Measurements from ENCODE around the gene ARHGAP45.

The ARHGAP45 gene

DNA sequence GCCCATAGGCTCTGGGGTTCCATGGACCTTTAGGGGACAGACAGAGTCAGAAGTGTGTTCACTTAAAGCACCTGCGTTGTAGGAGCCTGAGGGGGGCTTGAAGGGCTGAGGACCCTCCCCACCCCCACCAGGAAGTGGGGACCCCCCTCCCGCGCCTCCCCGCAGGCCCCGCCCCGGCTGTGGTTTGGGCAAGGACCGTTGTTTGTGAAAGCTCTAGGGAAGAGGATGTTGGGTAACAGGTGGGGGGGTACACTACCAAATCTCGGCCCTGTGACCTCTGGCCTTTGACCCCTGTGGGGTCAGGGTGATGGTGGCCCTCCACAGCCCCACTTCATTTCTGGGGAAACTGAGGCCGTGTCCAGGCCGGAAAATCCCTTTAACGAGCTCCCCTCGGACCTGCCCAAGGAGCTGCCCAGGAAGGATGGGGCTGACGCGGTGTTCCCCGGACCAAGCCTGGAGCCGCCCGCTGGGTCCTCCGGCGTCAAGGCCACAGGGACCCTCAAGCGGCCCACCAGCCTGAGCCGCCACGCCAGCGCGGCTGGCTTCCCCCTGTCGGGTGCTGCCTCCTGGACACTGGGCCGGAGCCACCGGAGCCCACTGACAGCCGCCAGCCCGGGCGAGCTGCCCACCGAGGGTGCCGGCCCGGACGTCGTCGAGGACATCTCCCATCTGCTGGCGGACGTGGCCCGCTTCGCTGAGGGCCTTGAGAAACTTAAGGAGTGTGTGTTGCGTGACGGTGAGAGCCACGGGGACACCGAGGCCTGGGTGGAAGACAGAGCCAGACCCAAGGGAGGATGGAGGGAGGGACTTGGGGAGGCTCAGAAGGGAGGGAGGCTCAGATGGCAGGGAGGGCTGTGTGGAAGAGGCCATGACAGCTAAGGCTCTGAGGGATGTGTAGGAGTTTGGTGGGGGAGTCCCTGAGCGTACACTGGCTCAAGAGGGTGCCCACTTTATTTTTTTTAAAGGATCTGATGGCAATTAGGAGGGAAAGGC is 1.3 kb downstream of the ARHGAP45 start:
- in situ Hi-C loops (cut with HindIII; ENCODE audit: low sequenced_read_pairs): no loop called here

DNA sequence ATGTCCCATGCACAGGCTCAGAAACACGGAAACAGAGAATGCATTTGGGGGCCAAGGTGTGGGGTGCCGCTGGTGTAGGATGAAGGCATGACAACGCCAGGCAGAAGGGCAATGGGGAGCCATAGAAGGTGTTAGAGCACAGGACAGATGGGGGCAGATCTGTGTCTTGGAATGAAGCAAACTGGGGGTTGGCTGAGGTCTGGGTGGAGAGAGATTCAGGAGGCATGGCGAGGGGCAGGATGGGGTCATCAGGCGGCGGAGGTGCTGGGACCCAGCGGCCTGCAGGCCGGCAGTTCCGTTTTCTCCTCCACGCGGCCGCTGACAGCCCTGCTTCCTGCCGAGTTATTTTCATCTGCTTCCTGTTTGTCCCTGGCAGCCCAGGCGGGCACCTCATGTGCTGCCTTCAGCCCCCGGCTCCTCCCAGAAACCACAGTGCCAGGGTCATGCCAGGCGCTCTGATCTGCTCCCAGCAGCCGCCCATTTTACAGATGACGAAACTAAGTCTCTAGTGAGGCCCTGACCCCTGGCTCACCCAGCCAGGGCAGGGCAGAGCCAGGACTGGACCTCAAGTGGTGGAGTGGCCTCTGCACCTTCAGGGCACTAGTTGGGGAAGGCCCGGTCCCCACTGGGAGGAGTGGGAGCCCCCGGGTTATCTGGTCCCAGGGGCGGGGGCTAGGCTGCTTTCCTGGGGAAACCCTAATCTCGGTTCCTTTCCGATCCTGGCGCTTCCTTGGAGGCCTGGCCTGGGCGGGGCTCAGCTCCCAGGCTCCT is 2.2 kb downstream of the ARHGAP45 start:
- in situ Hi-C loops (cut with HindIII; ENCODE audit: low sequenced_read_pairs): no loop called here

DNA sequence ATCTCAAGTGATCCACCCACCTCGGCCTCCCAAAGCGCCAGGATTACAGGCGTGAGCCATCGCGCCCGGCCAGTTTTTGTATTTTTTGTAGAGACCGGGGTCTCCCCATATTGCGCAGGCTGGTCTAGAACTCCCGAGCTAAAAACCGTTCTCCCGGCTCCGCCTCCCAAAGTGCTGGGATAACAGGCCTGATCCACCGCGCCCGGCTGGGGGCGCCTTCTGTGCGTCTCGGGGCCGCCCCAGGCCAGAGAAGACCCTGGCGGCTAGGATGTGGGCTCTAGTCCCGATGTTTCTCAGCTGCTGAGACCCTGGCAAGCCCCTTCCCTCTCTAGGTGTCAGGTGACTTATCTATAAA is 3.6 kb downstream of the ARHGAP45 start:
- in situ Hi-C loops (cut with HindIII; ENCODE audit: low sequenced_read_pairs): no loop called here

DNA sequence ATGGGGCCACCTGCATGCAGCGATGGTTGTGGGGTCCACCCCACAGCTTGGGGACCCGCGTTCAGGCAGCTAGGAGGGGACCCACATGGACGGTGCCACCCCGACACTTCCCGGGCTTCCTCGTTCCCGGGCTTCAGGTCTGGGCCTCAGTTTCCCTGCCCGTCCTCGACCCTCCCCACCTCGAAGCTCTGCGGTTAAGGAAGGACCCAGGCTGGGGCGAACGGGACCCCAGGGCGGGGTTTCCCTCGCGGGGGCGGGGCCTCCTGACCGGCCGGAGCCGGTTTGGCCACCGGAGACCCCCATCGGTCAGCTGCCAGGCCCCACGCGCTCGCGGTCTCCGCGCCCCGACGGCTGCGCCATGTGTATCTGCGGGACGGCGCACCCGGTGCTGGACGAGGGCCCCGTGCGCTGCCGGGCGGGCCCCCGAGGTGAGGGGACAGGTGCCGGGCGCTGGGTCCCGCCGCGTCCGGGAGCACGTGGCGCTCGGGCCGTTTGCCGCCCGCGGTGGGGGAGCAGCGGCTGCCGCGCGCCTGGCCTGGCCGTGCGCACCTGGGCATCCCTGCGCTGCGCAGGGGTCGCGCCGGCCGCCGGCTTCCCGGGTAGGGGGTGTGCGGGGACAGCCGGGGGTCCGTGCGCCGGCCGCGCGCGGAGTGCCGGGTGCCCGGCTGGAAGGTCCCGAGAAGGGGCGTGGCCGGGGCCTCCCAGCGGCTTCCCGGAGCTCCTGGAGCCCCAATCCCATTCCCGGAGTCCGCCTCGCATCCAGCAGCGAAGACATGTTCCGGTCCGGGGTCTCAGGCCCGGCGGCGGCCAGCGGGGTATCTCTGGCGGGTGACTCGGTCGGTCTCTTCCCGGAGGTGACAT is 4.2 kb downstream of the ARHGAP45 start:
- in situ Hi-C loops (cut with HindIII; ENCODE audit: low sequenced_read_pairs): no loop called here

DNA sequence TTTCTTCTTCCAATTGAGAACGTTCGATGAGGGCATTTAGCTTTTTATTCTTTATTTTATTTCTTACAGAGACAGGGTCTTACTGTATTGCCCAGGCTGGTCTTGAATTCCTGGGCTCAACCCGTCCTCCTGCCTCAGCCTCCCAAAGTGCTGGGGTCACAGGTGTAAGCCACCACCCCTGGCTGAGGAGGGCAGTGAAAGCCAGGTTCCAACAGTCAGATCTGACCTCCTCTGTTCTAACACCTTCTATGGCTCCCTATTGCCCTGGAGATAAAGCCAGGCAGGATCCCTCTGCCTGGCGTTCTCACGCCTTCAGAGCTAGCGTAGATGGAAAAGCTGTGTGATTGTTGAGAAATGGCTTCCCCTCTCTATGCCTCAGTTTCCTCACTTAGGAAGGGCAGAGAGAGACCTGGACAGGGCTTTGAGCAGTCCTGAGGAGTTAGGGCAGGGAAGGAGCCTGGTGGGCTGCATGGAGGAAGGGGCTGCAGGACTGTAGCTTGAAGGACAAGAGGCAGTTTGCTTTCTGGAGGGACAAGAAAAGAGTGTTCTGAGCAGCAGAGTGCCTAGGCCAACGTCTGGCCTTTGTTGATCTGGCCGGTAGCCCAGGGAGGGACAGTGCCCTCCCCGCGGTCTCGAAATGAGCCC is 5.5 kb downstream of the ARHGAP45 start:
- in situ Hi-C loops (cut with HindIII; ENCODE audit: low sequenced_read_pairs): no loop called here

DNA sequence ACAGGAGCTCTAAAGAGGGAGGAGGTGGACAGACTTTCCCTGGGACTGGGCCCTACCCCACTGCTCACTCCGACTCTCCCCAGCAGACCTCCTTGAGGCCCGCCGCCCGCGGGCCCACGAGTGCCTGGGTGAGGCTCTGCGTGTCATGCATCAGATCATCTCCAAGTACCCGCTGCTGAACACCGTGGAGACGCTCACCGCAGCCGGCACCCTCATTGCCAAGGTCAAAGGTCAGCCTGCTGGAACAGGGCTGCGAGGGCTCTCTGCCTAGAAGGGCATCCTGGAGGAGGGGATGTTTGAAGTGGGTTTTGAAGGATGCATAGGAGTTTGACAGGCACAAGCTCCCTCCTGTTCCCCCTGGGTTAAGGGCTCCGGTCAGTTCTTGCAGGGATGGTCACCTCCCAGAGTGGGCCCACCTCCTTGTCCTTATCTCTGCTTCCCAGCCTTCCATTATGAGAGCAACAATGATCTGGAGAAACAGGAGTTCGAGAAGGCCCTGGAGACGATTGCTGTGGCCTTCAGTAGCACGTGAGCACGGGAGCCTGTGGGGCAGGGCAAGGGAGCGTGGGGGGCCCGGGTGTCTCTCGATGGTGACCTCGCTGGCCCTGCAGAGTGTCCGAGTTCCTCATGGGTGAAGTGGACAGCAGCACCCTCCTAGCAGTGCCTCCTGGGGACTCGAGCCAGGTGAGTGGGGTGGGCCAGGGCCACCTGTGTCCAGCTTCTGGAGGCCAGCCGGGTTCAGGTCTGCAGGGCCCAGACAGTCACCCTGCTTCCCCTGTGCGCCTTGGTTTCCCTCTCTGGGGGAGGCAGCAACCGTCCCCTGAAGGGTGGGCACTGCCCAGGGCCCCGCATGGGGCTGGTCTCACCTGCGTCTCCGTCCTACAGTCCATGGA is 6.3 kb downstream of the ARHGAP45 start:
- in situ Hi-C loops (cut with HindIII; ENCODE audit: low sequenced_read_pairs): no loop called here

DNA sequence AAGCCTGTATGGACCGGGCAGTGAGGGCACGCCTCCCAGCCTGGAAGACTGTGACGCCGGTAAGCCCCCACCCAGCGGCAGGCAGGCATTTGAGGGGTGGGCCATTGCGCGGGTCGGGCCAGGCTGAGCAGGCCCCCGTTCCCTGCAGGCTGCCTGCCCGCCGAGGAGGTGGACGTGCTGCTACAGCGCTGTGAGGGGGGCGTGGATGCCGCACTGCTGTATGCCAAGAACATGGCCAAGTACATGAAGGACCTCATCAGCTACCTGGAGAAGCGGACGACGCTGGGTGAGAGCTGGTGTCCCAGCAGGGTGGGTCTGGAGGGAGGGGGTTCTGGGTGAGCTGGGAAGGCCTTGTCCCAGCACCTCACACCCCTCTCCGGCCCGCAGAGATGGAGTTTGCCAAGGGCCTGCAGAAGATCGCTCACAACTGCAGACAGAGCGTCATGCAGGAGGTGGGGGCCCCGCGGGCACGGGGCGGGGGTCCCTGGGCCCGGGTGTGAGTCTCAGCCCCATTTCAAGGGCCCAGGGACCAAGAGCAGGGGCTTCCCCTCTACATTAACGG is 7.1 kb downstream of the ARHGAP45 start:
- in situ Hi-C loops (cut with HindIII; ENCODE audit: low sequenced_read_pairs): no loop called here

DNA sequence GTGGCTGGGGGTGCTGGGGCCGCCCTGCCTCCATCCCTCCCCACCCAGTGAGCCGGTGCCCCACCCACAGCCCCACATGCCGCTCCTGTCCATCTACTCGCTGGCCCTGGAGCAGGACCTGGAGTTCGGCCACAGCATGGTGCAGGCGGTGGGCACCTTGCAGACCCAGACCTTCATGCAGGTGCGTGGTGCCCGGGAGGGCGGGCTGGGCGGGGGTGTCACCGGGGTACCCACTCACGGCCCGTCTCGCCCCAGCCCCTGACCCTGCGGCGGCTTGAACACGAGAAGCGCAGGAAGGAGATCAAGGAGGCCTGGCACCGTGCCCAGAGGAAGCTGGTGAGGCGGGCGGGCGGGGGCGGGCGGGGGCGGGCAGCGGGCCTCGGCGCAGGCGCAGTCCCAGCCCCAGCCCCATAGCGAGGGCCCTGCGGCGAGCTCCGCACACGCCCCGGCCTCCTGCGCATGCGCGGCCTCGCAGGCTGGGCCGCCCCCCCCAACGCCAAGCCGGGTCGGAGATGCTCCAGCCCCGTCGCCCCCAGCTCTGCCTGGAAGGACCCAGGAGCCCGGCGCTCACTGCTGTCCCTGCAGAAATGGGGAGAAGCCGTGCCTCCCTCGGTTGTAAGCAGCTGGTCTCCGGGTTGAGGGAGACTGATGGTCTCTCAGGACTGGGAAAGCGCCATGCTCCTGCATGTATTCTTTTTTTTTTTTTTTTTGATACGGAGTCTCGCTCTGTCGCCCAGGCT is 7.7 kb downstream of the ARHGAP45 start:
- in situ Hi-C loops (cut with HindIII; ENCODE audit: low sequenced_read_pairs): no loop called here

DNA sequence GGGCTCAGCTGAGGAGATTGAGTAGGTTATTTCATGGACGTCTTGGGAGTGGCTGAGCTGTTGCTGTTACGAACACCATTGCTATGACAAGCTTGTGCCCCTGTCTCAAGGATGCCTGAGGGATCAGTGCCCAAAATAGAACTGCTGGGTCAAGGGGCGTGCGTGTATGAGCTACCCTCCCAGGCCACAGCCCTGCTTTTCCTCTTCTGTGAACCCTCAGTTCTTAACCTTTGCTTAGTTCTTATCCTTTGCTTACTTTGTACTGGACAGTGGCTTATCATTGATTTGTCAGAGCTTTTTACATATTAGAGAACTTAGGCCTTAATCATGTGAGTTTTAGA is 9.0 kb downstream of the ARHGAP45 start:
- in situ Hi-C loops (cut with HindIII; ENCODE audit: low sequenced_read_pairs): no loop called here

DNA sequence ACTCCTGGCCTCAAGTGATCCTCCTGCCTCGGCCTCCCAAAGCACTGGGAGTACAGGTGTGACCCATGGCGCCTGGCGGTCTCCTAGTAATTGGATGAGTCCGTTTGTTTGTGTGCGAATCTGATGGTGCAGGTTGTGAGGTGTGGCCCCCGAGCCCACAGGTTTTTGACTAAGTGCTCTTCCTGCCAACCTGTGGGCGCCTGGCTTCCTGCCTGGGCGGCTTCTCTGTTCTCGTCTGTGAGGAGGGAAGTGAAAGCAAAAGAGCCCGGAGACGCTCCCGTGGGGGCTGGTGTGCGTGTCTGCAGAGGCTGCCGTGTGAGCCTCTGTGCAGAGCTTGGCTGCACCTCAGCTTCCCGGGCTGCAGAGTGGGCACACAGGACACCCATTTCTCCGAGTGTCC is 10.0 kb downstream of the ARHGAP45 start:
- in situ Hi-C loops (cut with HindIII; ENCODE audit: low sequenced_read_pairs): no loop called here

DNA sequence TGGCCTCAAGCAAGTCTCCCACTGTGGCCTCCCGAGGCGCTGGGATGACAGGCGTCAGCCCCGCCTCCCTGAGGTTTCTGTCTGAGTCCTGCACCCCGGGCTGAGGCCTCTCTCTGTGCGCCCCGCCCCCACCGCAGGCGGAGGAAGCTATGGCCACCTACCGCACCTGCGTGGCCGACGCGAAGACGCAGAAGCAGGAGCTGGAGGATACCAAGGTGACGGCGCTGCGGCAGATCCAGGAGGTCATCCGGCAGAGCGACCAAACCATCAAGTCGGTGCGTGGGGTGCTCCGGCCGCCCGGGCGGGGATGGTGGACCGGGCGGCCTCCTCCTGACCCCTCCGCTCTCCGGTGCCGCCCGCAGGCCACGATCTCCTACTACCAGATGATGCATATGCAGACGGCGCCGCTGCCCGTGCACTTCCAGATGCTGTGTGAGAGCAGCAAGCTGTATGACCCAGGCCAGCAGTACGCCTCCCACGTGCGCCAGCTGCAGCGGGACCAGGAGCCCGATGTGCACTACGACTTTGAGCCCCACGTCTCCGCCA is 12.7 kb downstream of the ARHGAP45 start:
- in situ Hi-C loops (cut with HindIII; ENCODE audit: low sequenced_read_pairs): no loop called here

DNA sequence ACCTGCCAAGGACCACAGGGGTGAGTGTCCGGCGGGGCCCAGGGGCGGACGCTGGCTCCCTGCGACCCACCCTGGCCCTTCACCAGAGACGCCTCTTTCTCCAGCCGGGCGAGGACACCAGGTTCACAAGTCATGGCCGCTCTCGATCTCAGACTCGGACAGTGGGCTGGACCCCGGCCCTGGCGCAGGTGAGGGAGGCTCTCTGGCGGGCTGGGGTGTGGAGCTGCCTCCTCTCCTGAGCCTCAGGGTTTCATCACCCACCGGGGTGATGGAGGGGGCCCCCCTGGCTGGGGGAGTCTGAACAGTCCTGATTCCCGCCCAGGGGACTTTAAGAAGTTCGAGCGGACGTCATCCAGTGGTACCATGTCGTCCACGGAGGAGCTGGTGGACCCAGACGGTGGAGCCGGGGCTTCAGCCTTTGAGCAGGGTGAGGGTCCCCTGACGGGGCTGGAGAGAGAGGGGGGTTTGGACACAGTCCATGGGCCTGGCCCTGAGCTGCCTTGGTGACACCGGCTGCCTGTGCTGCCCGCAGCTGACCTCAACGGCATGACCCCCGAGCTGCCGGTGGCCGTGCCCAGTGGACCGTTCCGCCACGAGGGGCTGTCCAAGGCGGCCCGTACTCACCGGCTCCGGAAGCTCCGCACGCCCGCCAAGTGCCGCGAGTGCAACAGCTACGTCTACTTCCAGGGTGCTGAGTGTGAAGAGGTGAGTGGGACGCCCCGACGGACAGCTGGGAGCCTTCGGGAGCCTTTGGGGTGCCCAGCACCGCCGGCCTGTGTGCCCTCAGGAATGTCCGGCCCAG is 13.6 kb downstream of the ARHGAP45 start:
- in situ Hi-C loops (cut with HindIII; ENCODE audit: low sequenced_read_pairs): no loop called here

DNA sequence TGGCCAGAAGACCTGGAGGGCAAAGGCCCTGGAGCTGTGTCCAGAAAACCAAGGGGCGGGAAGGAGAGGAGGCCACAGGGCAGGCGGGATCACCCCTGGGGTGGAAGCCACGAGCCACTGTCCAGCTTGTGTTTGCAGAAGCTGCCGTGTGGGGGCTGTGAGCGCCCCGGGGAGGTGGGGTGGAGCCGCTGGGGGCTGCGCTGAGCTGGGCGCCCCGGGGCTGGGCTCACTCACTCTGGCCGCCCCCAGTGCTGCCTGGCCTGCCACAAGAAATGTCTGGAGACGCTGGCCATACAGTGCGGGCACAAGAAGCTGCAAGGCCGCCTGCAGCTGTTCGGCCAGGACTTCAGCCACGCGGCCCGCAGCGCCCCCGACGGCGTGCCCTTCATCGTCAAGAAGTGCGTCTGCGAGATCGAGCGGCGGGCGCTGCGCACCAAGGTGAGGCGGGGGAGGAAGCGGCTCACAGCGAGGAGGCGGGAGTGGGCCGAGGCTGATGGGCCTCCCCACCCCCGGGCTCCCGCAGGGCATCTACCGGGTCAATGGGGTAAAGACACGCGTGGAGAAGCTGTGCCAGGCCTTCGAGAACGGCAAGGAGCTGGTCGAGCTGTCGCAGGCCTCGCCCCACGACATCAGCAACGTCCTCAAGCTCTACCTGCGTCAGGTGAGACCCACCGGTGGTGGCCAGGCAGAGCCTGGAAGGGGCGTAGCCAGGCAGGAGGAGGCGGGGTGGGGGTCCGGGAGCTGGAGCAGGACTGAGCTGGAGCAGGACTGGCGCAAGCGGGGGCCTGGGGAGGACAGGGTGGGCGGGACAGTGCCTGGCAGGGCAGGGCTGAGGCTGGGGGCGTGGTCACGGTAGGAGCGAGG is 14.6 kb downstream of the ARHGAP45 start:
- in situ Hi-C loops (cut with HindIII; ENCODE audit: low sequenced_read_pairs): no loop called here

DNA sequence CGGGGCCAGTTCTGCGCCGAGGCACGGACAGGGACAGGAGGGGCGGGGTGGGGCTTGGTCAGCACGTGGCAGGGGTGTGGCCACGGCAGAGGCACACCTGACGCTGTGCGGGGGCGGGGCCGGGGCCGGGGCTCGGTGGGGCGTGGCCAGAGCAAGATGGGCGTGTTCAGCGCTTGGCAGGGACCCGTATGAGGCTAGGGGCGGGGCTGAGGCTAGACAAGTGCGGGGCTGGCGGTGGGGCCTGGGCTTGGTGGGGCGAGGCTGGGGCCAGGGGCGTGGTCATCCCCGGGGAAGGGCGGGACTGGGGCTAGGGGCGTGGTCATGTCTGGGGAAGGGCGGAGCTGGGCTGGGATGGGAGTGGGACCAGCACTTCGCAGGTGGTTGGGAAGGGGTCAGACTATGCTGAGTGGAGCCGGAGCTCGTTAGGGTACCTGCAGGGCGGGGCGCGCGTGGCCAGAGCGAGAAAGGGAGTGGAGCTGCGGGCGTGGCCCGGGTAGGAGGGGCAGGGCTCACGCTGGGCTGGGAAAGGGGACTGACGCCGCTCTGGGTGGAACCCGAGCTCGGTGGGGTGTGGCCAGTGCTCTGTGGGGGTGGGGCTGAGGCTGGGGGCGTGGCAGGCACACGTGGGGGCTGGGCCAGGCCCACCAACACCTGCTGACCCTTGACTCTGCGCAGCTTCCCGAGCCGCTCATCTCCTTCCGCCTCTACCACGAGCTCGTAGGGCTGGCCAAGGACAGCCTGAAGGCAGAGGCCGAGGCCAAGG is 15.4 kb downstream of the ARHGAP45 start:
- in situ Hi-C loops (cut with HindIII; ENCODE audit: low sequenced_read_pairs): no loop called here

DNA sequence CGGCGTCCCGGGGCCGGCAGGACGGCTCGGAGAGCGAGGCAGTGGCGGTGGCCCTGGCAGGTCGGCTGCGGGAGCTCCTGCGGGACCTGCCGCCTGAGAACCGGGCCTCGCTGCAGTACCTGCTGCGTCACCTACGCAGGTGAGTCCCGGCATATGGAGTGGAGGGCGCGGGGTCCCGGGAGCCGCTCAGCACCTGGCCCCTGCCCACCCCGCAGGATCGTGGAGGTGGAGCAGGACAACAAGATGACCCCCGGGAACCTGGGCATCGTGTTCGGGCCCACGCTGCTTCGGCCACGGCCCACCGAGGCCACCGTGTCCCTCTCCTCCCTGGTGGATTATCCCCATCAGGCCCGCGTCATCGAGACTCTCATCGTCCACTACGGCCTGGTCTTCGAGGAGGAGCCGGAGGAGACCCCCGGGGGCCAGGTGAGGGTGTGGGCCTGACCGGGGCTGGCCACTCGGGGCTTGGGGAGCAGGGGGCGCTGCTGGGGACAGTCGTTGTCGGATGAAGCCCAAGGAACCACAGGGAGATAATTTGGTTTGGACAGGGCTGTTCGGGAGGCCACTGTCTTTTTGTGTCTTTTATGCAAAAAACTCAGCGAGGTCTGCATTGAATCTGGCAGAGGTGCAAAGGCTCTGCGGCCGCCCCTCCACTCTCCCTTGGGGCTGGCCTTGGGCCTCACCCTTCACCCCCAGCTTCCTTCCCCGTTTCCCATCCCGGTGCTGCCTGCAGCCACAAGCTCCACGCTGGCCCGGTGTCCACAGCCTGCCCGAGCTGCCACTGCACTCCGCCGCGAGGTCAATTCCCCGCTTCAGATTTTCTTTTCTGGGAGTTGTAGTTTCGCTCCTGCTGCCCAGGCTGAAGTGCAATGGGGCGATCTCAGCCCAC is 16.2 kb downstream of the ARHGAP45 start:
- in situ Hi-C loops (cut with HindIII; ENCODE audit: low sequenced_read_pairs): no loop called here

All from DLD1 (cell line).